ENCODE data around the gene TRIP13.
"Not testable (repeated sequence)": the region's sequence is repeated elsewhere in the genome, so short reads cannot be mapped to it uniquely, and the experiment has no call there.

DNA sequence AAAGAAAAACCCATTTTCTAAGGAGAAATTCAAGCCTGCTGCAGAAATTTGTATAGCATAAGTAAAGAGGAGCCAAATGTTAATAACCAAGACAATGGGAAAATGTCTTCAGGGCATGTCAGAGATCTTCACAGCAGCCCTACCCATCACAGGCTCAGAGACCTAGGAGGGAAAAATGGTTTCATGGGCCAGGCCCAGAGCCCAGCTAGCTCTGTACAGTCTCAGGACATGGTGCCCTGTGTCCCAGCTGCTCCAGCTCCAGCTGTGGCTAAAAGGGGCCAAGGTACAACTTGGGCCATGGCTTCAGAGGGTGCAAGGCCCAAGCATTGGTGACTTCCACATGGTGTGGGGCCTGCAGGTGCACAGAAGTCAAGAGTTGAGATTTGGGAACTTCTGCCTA is 36.5 kb downstream of the TRIP13 start:
- TF ChIP-seq, protein P1, sequence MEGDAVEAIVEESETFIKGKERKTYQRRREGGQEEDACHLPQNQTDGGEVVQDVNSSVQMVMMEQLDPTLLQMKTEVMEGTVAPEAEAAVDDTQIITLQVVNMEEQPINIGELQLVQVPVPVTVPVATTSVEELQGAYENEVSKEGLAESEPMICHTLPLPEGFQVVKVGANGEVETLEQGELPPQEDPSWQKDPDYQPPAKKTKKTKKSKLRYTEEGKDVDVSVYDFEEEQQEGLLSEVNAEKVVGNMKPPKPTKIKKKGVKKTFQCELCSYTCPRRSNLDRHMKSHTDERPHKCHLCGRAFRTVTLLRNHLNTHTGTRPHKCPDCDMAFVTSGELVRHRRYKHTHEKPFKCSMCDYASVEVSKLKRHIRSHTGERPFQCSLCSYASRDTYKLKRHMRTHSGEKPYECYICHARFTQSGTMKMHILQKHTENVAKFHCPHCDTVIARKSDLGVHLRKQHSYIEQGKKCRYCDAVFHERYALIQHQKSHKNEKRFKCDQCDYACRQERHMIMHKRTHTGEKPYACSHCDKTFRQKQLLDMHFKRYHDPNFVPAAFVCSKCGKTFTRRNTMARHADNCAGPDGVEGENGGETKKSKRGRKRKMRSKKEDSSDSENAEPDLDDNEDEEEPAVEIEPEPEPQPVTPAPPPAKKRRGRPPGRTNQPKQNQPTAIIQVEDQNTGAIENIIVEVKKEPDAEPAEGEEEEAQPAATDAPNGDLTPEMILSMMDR (IDR thresholded peaks at IDR 0.05; ENCODE audit: low read length), result not testable (repeated sequence)
- TF ChIP-seq EZH2 (optimal IDR thresholded peaks at IDR 0.05; ENCODE audit: low read depth, low read length), result not testable (repeated sequence)

All from MM.1S (cell line).